ENCODE data around the gene CHDH. TPM values are rescaled to one million over a fixed set of nuclear protein-coding genes. Genes with fewer than 3 reads are reported as not detected.

Gene CHDH
- total RNA-seq, 1 donor from 2014 or later: 0.64 TPM

DNA sequence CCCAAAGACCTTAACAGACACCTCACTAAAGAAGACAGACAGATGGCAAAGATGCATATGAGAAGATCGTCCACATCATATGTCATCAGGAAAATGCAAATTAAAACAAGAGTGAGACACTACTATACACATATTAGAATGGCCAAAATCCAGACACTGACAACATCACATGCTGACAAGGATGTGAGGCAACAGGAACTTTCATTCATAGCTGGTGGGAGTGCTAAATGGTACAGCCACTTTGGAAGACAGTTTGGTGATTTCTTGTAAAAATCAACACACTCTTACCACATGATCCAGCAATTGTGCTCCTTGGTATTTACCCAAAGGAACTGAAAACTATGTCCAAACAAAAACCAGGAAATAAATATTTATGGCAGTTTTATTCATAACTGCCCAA, 17.6 kb downstream of the CHDH start:
- intact Hi-C loops (cut with micrococcal nuclease): no loop called here

DNA sequence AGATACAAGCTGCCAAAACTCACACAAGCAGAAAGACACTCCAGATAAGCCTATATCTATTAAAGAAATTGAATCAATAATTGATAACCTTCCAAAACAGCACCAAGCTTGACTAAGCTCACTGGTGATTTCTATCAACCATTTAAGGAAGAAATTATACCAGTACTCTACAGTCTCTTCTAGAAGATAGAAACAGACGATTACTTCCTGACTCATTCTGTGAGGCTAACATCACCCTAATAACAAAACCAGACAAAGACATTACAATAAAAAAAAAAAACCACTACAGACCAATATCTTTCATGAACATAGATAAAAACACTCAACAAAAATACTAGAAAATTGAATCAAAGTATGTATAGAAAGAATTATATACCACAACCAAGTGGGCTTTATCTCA, 20.2 kb downstream of the CHDH start:
- intact Hi-C loops (cut with micrococcal nuclease): no loop called here

DNA sequence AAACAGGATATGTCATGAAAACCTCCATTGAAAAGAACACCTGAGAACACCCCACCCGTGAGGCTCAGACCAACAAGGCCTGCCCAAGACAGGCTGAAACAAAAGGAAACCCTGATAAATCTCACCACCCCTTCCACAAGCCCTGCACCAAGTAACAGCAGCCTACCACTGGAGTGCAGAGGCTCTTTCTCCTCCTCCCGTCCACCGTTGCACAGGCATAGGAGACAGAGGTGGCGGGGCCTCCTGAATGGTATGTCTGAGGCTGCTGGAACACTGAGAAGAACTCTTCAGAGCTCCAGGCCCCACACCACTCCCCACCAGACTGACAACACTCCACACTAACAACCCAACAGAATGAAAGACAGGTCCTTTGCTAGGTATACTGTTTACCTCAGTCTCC, 21.4 kb downstream of the CHDH start:
- intact Hi-C loops (cut with micrococcal nuclease): no loop called here

DNA sequence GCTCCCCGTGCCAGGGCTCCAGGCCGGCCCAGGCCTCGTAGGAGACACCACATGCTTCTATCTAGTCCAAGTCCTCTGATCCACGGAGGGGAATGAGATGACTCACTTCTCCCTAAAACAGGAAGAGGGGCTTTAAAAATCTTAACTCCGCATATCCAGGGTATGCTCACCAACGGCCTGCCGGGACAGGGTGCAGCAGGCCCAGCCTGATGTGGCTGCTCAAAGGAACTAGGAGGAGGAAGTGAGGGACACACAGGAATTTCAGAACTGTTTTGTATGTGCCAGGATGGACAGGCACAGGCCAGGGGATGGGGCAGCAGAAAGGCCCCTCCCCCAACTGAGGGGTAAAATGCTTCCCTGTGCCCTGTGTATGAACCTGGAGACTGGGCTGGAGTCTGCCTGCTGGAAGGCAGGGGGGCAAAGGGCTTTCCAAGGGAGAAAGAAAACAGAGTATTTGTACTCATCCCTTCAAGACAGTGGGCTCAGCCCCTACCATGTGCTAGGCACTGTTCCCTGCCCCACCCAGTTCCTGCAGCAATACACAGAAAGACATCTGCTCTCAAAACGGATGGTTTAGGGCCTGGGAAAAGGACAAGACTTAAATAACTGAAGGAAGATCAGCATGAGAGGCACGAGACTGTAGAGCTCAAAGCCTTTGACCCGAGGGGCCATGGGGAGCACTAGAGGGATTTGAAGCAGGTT, 22.1 kb downstream of the CHDH start:
- intact Hi-C loops (cut with micrococcal nuclease): no loop called here

DNA sequence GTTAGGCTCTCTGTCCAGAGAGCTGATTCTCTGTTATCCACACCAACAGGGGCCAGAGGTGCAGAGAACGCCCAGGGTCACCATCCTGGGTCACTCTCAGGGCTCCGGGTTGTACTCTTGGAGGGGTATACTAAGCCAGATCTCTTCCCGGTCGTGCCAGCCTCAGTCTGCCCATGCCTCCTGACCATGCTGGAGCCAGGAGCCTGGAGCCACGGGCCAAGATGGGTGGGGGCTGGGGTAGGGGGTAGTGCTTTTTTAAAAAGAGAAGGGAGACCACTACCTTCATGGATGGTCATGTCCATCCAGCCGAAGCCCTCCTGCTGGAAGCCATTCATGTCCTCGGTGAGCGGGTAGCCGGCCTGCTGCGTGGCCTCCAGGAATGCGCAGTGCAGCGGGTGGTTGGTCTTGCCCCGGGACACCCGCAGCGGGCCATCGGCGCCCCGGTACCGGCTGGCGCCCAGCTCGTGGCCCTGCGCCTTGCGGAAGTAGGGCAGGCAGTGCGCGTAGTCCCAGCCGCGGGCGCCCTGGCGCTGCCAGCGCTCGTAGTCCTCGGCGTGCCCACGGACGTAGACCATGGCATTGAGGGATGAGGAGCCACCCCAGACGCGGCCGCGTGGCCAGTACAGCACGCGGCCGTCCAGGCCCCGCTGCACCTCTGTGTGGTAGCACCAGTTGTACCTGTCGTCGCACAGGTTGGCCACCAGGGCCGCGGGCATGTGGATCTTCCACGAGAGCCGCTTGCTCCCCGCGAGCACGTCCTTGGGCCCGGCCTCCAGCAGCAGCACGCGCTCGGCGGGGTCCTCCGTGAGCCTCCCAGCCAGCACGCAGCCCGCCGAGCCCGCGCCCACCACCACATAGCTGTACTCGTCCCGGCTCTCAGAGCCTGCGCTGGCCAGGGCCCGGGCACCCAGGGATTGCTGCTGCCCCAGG, 22.9 kb downstream of the CHDH start:
- intact Hi-C loops (cut with micrococcal nuclease): no loop called here

DNA sequence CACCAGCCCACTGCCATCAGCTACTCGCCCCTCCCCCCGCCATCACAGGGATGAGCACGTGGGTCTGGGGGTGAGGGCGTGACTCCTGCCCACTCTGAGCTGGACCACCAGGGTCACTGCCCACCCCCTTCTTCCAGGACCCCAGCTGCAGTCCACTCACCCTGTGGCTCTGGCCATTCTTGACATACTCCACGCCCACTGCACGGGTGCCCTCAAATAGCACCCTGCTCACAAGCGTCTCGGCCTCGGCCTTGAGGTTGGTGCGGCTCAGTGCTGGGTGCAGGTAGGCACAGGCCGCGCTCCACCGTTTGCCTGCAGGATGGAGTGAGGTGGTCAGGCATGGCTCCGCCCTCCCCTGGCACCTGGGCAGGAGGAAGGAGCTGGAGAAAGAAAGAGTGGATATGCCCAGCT, 23.9 kb downstream of the CHDH start:
- intact Hi-C loops (cut with micrococcal nuclease): no loop called here

DNA sequence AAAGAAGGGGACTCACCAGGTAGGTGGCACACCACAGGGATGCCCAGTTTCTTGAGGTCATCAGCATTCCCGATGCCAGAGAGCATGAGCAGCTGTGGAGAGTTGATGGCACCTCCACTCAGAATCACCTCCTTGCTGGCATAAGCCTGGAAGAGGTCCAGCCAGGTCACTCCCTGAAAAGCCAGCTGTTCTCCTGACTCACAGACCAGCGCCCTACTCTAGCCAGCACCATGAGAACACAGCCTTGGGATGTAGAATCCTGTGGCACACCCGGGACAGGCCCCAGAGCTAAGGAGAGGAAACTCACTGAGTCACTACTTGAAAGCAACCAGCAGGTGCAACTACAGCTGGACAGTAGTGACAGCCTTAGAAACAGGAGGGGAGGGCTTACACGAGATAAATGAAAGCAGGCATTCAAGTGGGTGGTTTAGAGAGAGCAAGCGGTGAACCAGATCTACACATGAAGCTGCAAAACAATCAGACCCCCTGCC, 24.5 kb downstream of the CHDH start:
- intact Hi-C loops (cut with micrococcal nuclease): loop anchor here (1.0 kb wide), 1 partner anchor 22 kb away; no protein-coding TSS in a partner anchor

DNA sequence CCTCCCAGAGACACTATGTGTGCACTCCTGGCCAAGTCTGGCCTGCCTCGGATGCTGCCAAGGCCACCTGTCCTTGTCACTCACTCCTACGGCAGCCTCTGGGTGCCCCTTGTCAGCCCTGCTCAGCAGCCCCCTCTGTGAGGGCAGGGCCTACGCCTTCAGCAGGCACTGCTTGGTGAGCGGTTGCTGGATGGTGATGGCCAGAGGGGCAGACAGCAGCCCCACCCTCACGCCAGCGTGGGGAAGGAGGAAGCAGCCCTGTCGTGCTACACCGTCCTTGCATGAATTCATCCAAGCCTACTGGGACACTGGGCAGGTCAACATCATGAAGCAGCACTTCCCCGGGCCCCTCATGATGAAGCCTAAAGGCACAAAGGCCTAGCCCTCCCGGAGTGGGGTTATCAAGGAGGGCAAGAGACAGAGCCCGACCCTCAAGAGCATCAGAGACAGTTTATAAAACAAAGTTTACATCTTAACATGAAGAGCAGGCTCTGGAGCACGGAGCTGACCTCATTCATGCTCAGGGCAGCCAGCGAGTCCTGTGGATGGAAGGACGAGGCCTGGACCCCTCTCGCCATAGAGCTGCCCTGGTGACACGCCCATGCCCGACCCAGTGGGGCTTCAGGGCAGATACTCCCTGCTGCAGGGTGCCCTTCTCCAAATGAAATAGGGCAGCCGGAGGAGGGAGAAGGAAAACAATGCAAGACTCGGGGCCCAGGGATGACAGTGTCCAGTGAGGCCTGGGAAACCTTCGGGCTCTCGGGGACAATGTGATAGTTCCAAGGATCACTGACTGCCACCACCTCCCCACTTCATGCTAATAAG, 25.3 kb downstream of the CHDH start:
- intact Hi-C loops (cut with micrococcal nuclease): loop anchor here (1.0 kb wide), 1 partner anchor 22 kb away; no protein-coding TSS in a partner anchor

DNA sequence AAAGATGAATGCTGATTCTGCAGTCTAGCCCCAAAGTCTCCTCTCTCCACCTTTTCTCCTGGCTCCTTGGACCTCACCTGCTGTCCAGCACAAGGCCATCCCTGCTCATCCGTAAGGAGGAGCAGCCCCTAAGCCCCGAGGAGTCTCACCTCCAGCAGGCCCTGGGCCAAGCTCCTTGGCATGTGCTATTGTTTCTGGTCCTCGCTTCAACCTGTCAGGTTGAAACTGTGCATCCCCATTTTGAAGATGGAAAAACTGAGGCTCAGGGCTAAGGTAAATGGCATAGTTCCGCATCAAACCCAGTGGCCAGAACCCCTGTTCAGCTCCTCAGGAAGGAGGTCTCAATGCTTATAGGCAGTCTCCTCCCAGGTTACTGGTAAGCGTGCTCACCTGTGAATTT, 26.1 kb downstream of the CHDH start:
- intact Hi-C loops (cut with micrococcal nuclease): no loop called here

DNA sequence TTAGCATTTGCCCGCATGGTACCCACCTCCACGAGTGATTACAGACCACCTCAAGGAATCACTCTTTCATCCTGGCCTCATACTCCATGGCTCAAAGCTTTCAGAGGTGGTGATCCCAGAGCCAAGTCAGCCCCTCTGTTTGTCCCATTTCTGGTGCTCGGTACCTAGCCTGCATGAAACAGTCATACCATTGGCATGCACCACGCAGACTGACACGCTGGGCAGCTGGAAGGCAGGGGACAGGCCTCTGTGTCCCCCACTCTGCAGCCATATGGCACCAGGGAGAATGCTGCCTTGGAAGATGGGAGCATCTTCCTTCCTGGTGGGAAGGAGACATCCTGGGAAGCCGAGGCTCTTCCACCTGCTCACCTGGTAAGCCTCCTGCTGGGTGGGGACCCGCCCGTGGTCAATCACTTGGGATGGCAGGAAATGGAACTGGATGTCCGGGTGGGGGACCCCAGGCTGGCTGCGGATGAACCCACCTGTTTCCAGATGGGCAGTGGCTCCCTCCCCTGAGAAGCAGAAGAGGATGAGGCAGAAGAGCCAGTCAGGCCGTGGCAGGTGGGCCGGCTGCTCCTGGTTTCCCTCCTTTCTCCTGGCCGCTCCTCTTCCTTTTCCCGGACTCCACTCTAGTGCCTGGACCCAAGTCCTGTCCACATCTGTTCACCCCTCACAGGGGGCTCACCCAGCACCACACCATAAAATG, 26.9 kb downstream of the CHDH start:
- intact Hi-C loops (cut with micrococcal nuclease): no loop called here

DNA sequence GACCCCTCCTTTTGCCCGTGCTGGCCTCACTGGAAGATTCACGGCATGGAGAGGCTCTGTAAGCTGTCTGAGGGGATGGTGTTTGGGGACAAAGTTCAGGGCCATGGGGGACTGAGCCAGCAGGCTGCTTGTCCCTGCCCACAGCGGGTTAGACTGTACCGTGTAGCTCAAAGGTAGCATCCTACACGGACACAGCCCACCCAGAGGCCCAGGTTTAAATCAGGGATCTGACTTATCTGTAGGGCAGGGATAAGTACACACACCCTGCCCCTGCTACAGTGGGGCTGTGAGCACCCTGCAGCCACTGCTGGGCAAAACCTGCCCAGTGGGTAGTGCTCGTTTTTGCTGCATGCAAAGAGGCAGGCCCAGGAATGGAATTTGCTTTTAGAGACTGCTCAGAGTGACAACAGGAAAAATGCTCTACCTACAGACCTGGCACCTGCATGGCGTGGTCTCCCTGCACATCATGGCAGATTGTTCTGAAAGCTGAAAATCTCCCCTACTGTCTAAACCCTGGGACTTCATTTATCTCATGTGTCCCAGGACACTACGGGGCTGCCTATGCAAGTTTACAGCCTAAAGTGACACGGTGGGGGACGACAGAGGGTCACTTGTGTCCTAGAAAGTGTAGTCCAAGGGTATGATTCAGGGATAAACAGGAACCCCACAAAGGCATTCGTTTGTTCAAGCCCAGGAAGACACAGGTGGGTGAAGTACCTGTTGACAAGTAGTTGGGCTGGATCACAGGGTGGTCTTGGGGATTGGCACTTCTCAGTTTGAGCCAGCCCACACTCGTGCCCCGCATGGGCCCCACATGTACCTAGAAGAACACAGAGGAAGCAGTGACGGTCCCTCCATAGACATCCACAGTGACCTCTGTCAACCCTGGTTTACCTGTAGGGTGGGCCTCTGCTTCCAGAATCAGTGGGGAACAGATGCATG, 27.7 kb downstream of the CHDH start:
- intact Hi-C loops (cut with micrococcal nuclease): no loop called here

DNA sequence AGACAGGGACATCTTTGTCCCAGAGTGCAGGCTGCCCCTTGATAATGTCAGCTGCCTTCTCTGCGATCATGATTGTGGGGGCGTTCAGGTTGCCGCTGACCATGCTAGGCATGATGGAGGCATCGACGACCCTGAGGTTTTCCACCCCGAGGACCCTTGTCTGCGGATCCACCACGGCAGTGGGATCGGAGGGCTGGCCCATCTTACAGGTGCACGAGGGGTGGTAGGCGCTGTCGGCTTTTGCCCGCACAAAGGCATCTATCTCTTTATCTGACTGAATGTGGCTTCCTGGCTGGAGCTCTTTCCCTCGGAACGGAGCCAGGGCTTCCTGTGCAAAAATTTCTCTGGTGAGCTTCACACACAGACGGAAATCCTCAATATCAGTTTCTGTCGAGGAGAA, 28.4 kb downstream of the CHDH start:
- intact Hi-C loops (cut with micrococcal nuclease): no loop called here

DNA sequence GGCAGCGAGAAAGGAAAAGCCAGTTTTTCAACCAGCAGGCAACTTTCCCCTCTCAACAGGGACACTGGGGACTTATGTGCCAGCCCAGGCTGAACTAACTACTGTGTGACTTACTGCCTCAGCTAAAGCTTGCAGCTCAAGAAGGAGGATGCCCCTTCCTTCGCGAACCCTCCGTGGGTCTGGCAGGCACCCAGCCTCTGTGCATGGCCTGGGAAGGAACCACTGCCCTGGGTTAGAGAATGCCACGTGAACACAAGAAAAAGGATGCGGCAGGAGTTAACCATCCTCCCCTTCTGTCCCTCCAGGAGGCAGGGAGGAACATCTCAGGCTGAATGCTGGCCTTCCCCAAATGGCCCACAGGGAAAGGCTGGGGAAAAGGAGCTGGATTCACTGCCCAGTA, 29.0 kb downstream of the CHDH start:
- intact Hi-C loops (cut with micrococcal nuclease): no loop called here

DNA sequence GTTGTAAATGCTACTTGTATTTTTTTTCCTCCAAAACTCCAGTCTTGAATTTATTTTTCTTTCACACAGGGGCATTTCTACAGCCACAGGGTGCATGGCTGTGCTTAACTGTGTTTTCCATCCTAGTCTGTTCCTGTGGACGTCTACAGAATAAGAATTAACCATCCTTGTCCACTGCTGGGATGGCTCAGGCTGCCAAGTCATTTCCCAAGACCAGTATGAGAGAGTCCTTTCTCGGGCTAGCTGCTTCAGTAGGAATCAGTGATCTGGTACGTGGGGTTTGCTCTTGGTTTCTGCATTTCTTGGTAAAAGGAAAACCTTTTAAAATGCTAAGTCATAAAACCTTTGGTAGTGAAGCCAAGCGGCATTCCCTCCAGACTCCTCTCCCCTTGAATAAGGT, 29.8 kb downstream of the CHDH start:
- intact Hi-C loops (cut with micrococcal nuclease): no loop called here

DNA sequence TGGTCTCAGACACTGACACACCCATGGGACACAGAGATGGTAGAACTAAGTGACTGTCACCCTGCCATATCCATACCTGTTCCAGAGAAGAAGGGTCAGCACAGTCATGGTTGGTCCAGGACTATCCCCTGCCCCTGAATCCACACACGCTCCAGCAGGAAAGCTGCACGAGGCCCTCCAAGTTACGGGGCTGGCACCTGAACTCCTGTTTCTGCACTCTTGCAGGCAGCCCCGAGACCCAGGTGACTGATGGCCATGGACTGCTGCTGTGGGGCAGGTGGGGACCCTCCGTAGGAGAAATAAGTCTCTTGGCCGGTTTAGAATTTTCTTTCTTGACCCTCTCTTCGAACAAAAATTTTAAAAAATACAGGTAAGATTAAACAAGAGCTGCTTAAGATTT, 30.6 kb downstream of the CHDH start:
- intact Hi-C loops (cut with micrococcal nuclease): no loop called here

DNA sequence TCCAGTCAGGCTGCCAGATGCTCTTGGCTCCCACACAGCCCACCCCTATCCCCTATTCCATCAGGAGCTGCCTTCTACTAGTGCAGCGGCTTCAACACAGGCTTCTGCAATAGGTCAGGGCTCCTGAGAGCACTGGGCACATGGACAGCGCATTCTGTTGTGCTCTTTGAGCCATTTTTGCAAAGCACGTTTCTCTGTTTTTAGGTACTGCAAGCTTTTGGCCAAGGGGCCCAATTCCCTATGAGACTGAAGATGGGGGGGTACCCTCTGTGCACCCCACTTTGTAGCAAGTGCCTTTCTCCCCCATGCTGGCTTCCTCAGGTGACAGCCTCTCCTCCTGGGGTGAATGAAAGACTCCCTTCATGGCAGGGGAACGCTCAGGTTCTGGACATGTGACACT, 31.2 kb downstream of the CHDH start:
- intact Hi-C loops (cut with micrococcal nuclease): no loop called here

DNA sequence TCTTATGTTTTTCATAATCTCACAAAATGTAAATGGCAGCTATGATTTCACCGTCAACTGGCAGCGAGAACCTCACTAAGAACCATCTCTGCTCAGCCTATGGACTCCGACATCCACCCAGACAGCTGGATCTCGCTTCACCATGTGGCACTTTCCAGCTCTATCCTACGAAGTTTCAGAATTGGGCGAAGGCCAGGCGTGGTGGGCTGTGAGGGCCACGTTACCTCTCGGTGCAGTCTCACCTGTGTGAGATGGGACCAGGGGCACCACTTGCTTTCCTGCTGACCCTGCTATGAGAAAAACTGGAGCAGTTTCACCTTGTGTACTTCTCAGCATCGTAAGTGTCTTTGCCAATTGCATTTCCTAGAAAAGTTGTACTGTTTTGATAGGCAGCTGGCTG, 32.3 kb downstream of the CHDH start:
- intact Hi-C loops (cut with micrococcal nuclease): no loop called here

DNA sequence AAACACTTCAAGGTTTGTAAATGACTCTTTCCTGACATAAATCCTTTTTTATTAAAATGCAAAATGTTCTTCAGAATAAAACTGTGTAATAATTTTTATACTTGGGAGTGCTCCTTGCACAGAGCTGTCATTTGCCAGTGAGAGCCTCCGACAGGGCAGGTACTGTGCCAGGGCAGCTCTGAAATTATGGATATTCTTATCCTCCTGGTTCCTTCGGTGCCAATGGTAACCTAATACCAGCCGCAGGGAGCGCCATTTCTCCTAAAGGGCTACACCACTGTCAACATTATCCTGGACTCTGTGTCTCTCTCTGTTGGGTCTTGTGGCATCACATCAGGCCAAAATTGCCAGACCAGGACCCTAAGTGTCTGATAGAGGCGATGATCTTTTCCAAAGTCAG, 33.0 kb downstream of the CHDH start:
- intact Hi-C loops (cut with micrococcal nuclease): no loop called here

DNA sequence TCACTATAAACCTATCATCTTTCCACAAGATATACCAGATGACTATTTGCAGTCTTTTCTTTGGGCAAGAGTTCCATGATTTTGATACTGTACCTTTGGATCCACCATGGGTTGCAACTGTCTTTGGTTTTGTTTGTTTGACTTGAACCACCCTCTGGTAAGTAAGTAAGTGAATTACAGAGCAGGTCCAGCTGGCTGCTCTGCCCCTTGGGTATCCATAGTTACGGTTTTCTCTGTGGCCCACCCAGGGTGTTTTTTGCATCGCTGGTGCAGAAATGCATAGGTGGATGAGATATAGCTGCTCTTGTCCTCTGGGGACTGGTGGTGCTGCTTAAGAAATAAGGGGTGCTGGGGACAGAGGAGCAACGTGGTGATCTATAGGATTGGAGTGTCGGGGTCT, 33.8 kb downstream of the CHDH start:
- intact Hi-C loops (cut with micrococcal nuclease): no loop called here
